HEK293T (cell line): ENCODE data around the gene CBFA2T2.
"Not testable (repeated sequence)": the region's sequence is repeated elsewhere in the genome, so short reads cannot be mapped to it uniquely, and the experiment has no call there.

Experiments used
- CTCF ChIA-PET: fragments of 350-600 bp; formaldehyde crosslinking; extraction: SDS; loops from one replicate; lab custom pipeline; 2021; ENCODE audit warnings: antibody characterized with exemption, inconsistent platforms; lab: Yijun Ruan, JAX
- POLR2A ChIA-PET: fragments of 350-600 bp; formaldehyde crosslinking; extraction: SDS; loops from one replicate; lab custom pipeline; 2020; ENCODE audit warnings: antibody characterized with exemption, inconsistent platforms; lab: Yijun Ruan, JAX
- DNase-seq: peaks from one replicate; pipeline ENCODE4 v3.0.0; 2012; ENCODE audit warnings: mixed read lengths; ENCODE audit errors: extremely low spot score
- ARNT ChIP-seq: fragments of 450-650 bp; IDR thresholded peaks from 2 replicates; pipeline ENCODE4 v1.6.1; 2017; ENCODE audit warnings: mild to moderate bottlenecking
- BHLHE40 ChIP-seq: fragments of 450-650 bp; IDR thresholded peaks from 2 replicates; pipeline ENCODE4 v1.6.1; 2016; ENCODE audit warnings: mild to moderate bottlenecking, moderate library complexity, borderline replicate concordance
- CTBP1 ChIP-seq: fragments of 450-650 bp; IDR thresholded peaks from 2 replicates; pipeline ENCODE4 v1.6.1; 2016; ENCODE audit warnings: borderline replicate concordance
- ELF4 ChIP-seq: fragments of 450-650 bp; IDR thresholded peaks from 2 replicates; pipeline ENCODE4 v1.6.1; 2017; ENCODE audit warnings: antibody characterized with exemption
- FOXA1 ChIP-seq: fragments of 450-650 bp; IDR thresholded peaks from 2 replicates; pipeline ENCODE4 v1.6.1; 2016; ENCODE audit warnings: mild to moderate bottlenecking
- FOXK2 ChIP-seq: fragments of 450-650 bp; IDR thresholded peaks from 2 replicates; pipeline ENCODE4 v1.6.1; 2016; ENCODE audit warnings: mild to moderate bottlenecking
- FOXM1 ChIP-seq: fragments of 450-650 bp; IDR thresholded peaks from 2 replicates; pipeline ENCODE4 v1.6.1; 2017; ENCODE audit warnings: mild to moderate bottlenecking, borderline replicate concordance
- HDGF ChIP-seq: fragments of 450-650 bp; IDR thresholded peaks from 2 replicates; pipeline ENCODE4 v1.6.1; 2017; ENCODE audit warnings: antibody characterized with exemption, borderline replicate concordance
- L3MBTL2 ChIP-seq: fragments of 450-650 bp; conservative IDR thresholded peaks from 2 replicates; pipeline ENCODE4 v1.6.1; 2016; ENCODE audit warnings: mild to moderate bottlenecking
- LEF1 ChIP-seq: fragments of 450-650 bp; IDR thresholded peaks from 2 replicates; pipeline ENCODE4 v1.6.1; 2017; ENCODE audit warnings: mild to moderate bottlenecking, borderline replicate concordance
- NFRKB ChIP-seq: fragments of 450-650 bp; IDR thresholded peaks from 2 replicates; pipeline ENCODE4 v1.6.1; 2016; ENCODE audit warnings: mild to moderate bottlenecking, moderate library complexity
- PKNOX1 ChIP-seq: fragments of 450-650 bp; IDR thresholded peaks from 2 replicates; pipeline ENCODE4 v1.6.1; 2016
- SP1 ChIP-seq: fragments of 450-650 bp; IDR thresholded peaks from 2 replicates; pipeline ENCODE4 v1.6.1; 2017
- SUZ12 ChIP-seq: fragments of 450-650 bp; IDR thresholded peaks from 2 replicates; pipeline ENCODE4 v1.6.1; 2016; ENCODE audit warnings: mild to moderate bottlenecking
- TARDBP ChIP-seq: fragments of 450-650 bp; IDR thresholded peaks from 2 replicates; pipeline ENCODE4 v1.6.1; 2016
- ZNF384 ChIP-seq: fragments of 450-650 bp; IDR thresholded peaks from 2 replicates; pipeline ENCODE4 v1.6.1; 2016

The CBFA2T2 gene

GRCh38 chr20:33693289-33693688 lies 203.4 kb downstream of the CBFA2T2 start:
- TF ChIP-seq ZNF384 (no peak), TARDBP (no peak), BHLHE40 (no peak), ELF4 (no peak), SUZ12 (no peak), FOXK2 (no peak), PKNOX1 (no peak), CTBP1 (no peak), HDGF (no peak), FOXA1 (no peak), L3MBTL2 (no peak), SP1 (no peak)
- ChIA-PET POLR2A (interaction anchor here (0.9 to 1.0 kb wide), 2 partner anchors 26 to 241 kb away, joined by 3 read pairs; partner anchors contain the start of gene PXMP4), CTCF (interaction anchor here (0.6 to 1.1 kb wide), 2 partner anchors 27 to 762 kb away, joined by 3 read pairs; no protein-coding TSS in a partner anchor)
- DNase-seq, result no peak

DNA sequence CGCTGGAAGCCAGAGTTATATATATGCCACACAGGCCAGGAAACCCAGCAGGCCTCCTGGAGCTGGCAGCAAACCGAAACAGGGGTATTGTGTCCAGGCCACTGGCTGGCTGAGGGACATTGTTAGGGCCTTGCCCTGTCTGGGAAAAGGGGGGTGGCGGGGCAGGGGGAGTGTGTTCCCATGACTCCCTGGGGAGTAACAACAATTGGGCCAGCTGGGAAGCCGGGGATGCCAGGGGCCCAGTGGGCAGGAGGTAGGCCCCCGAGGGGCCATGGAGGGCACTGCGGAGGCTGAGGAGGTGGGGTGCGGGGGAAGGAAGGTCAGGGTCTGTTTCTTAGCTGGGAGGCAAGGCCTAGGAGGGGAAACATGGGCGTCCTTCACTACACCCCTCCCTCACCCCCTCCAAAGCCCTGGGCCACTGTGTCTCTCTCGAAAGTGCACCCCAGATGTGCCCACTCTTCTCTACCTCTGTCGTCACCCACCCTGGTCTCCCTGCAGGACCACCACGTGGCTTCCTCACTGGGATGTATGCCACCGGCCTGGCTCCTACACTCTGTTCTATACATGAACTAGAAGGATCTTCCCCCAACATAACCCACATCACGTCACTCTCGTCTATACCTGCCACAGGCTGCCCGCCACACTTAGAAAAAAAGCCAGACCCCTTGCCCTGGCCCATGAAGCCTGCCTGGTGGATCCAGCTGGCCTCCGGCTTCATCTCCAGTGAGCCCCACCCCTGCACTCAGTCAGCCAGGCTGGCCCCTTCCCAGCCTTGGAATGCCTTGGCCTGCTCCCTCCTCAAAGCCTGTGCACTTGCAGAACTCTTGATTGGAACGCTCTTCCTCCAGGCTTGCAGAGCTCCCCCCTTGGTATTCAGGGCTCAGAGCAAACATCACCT lies 204.1 kb downstream of the CBFA2T2 start:
- ChIA-PET CTCF (interaction anchor here (0.8 to 1.1 kb wide), 2 partner anchors 10 to 27 kb away, joined by 3 read pairs; no protein-coding TSS in a partner anchor), POLR2A (interaction anchor here (1.0 to 1.6 kb wide), 3 partner anchors 9 to 26 kb away, joined by 3 to 7 read pairs (median 4); partner anchors contain the start of gene PXMP4)
- no peak for TF ChIP-seq SUZ12
- no peak for TF ChIP-seq ZNF384
- no peak for TF ChIP-seq BHLHE40
- no peak for TF ChIP-seq LEF1
- no peak for TF ChIP-seq FOXK2
- no peak for TF ChIP-seq HDGF
- no peak for DNase-seq

GRCh38 chr20:33694639-33695012 lies 204.7 kb downstream of the CBFA2T2 start:
- CTCF ChIA-PET, result interaction anchor here (0.8 kb wide), 1 partner anchor 9 kb away, joined by 3 read pairs; no protein-coding TSS in a partner anchor
- TF ChIP-seq ELF4, result no peak
- no peak for TF ChIP-seq LEF1
- TF ChIP-seq CTBP1, result no peak
- TF ChIP-seq ZNF384, result no peak
- TF ChIP-seq FOXA1, result no peak
- TF ChIP-seq BHLHE40, result no peak
- TF ChIP-seq SP1, result no peak
- TF ChIP-seq FOXK2, result no peak
- TF ChIP-seq L3MBTL2, result no peak
- TF ChIP-seq HDGF, result no peak
- no peak for TF ChIP-seq ARNT
- TF ChIP-seq TARDBP, result no peak
- no peak for TF ChIP-seq FOXM1
- TF ChIP-seq PKNOX1, result no peak
- TF ChIP-seq SUZ12, result no peak
- TF ChIP-seq NFRKB, result no peak
- no peak for DNase-seq
- POLR2A ChIA-PET, result interaction anchor here (1.0 to 1.6 kb wide), 3 partner anchors 9 to 25 kb away, joined by 3 to 7 read pairs (median 4); partner anchors contain the start of gene PXMP4

- DNase-seq, result no peak
- ChIA-PET CTCF (no interaction called here), POLR2A (no interaction called here)
- no peak for TF ChIP-seq NFRKB
- no peak for TF ChIP-seq L3MBTL2
- no peak for TF ChIP-seq SP1
- TF ChIP-seq FOXM1, result no peak
- TF ChIP-seq PKNOX1, result no peak
- no peak for TF ChIP-seq ELF4
- no peak for TF ChIP-seq ZNF384
- TF ChIP-seq LEF1, result no peak
- TF ChIP-seq BHLHE40, result no peak
- no peak for TF ChIP-seq CTBP1
- TF ChIP-seq SUZ12, result no peak
These were observed 206.6 kb downstream of the CBFA2T2 start for GRCh38 chr20:33696448-33696847.

GRCh38 chr20:33697129-33697528 lies 207.2 kb downstream of the CBFA2T2 start:
- ChIA-PET CTCF (no interaction called here), POLR2A (no interaction called here)
- TF ChIP-seq ELF4, result no peak
- TF ChIP-seq ZNF384, result no peak
- no peak for TF ChIP-seq HDGF
- no peak for TF ChIP-seq TARDBP
- no peak for DNase-seq

- DNase-seq, POLR2A ChIA-PET, CTCF ChIA-PET: not testable (repeated sequence)
These were observed 209.1 kb downstream of the CBFA2T2 start for GRCh38 chr20:33698966-33699365.
